H1 (cell line): Measurements from ENCODE around the gene SNRK. TPM values are rescaled to one million over a fixed set of nuclear protein-coding genes. Genes with fewer than 3 reads are reported as not detected.

Source experiments
- CTCF ChIA-PET: fragments of 300-600 bp; sonication (Branson Sonifier 250); formaldehyde crosslinking; loops from one replicate; lab custom pipeline; 2021; ENCODE audit not compliant: partially characterized antibody; lab: Charles Lee
- POLR2A ChIA-PET: fragments of 300-600 bp; sonication (Branson Sonifier 250); formaldehyde crosslinking; loops from one replicate; lab custom pipeline; 2021; ENCODE audit warnings: inconsistent platforms; ENCODE audit not compliant: partially characterized antibody; lab: Charles Lee
- DNase-seq, 2 experiments: peaks; one replicate each; pipeline versions ENCODE4 v3.0.0 to v3.0.0-alpha.2; 2010 to 2022; ENCODE audit warnings: low spot score in 2 of 2, low read depth in 1 of 2, mixed read lengths in 1 of 2
- FAIRE-seq: peaks from 2 replicates; lab custom pipeline; 2011; peaks lifted over from hg19 to GRCh38; lab: Jason Lieb, UNC
- H2AFZ ChIP-seq: 2 replicates; pipeline ENCODE4 v1.8.1; 2012; ENCODE audit warnings: low read length, inconsistent platforms
- H2AK5ac ChIP-seq: 2 replicates; pipeline ENCODE4 v1.6.1; 2013; ENCODE audit warnings: low read depth, low read length
- H2BK120ac ChIP-seq: replicated peaks from 2 replicates; pipeline ENCODE3; 2013; ENCODE audit warnings: low read depth, low read length, inconsistent platforms
- H2BK12ac ChIP-seq: 2 replicates; pipeline ENCODE4 v1.6.1; 2013; ENCODE audit warnings: low read depth, low read length
- H2BK15ac ChIP-seq: 2 replicates; pipeline ENCODE4 v1.6.1; 2013; ENCODE audit warnings: low read length
- H2BK20ac ChIP-seq: 2 replicates; pipeline ENCODE4 v1.6.1; 2013; ENCODE audit warnings: low read length
- H2BK5ac ChIP-seq: 2 replicates; pipeline ENCODE4 v1.6.1; 2013; ENCODE audit warnings: low read depth, low read length
- H3K14ac ChIP-seq: 2 replicates; pipeline ENCODE4 v1.6.1; 2013; ENCODE audit warnings: inconsistent platforms; ENCODE audit not compliant: insufficient read length
- H3K18ac ChIP-seq: 2 replicates; pipeline ENCODE4 v1.6.1; 2013; ENCODE audit warnings: low read length; ENCODE audit errors: extremely low read depth
- H3K23ac ChIP-seq: 2 replicates; pipeline ENCODE4 v1.6.1; 2013; ENCODE audit warnings: inconsistent platforms; ENCODE audit not compliant: insufficient read length
- H3K23me2 ChIP-seq: 2 replicates; pipeline ENCODE4 v1.6.1; 2013; ENCODE audit warnings: low read depth, low read length
- H3K27ac ChIP-seq: 2 replicates; pipeline ENCODE4 v1.6.1; 2011; ENCODE audit warnings: low read depth, low read length, inconsistent platforms
- H3K27me3 ChIP-seq, 4 experiments: replicated peaks in 1 of 4; 1 replicate in 1 of 4; 2 replicates in 3 of 4; pipeline versions ENCODE4 v1.6.1 to v1.8.1; 2011 to 2013; ENCODE audit warnings: low read length in 3 of 4, mild to moderate bottlenecking in 3 of 4, inconsistent platforms in 2 of 4, mixed read lengths in 2 of 4, moderate library complexity in 1 of 4; ENCODE audit not compliant: control insufficient read depth in 3 of 4, insufficient read depth in 3 of 4; ENCODE audit errors: extremely low read depth in 1 of 4
- H3K36me3 ChIP-seq, 4 experiments: 2 replicates each; pipeline versions ENCODE4 v1.6.1 to v1.8.1; 2011 to 2013; ENCODE audit warnings: mild to moderate bottlenecking in 4 of 4, low read length in 3 of 4, moderate library complexity in 2 of 4, control low read depth in 1 of 4, inconsistent platforms in 1 of 4; ENCODE audit not compliant: insufficient read depth in 4 of 4, control insufficient read depth in 2 of 4
- H3K4ac ChIP-seq: replicated peaks from 2 replicates; pipeline ENCODE3; 2013; ENCODE audit warnings: low read length, low read depth, mixed read lengths, inconsistent platforms; ENCODE audit not compliant: insufficient read length
- H3K4me1 ChIP-seq, 4 experiments: replicated peaks in 1 of 4; 1 replicate in 1 of 4; 2 replicates in 3 of 4; pipeline versions ENCODE4 v1.6.1 to v1.8.1; 2011 to 2013; ENCODE audit warnings: low read length in 3 of 4, inconsistent platforms in 2 of 4, mixed read lengths in 1 of 4; ENCODE audit not compliant: insufficient read depth in 4 of 4, control insufficient read depth in 3 of 4
- H3K4me2 ChIP-seq, 2 experiments: 2 replicates each; pipeline versions ENCODE4 v1.6.1 to v1.8.1; 2011 to 2013; ENCODE audit warnings: low read depth in 2 of 2, low read length in 2 of 2, control low read depth in 1 of 2, inconsistent platforms in 1 of 2, mild to moderate bottlenecking in 1 of 2; ENCODE audit not compliant: insufficient read depth in 1 of 2
- H3K4me3 ChIP-seq, 4 experiments: fragments of 200-600, 300-600 bp in 1 of 4; sonication (generic), shearing (Covaris generic), sonication (Bioruptor Twin) in 1 of 4; 2 replicates each; pipeline versions ENCODE4 v1.5.1 to v1.8.1; 2011 to 2016; ENCODE audit warnings: low read length in 4 of 4, low read depth in 3 of 4, control low read depth in 2 of 4, inconsistent platforms in 2 of 4, mild to moderate bottlenecking in 2 of 4, mixed read lengths in 1 of 4, moderate library complexity in 1 of 4; ENCODE audit not compliant: insufficient read depth in 2 of 4; ENCODE audit errors: extremely low read depth in 1 of 4
- H3K56ac ChIP-seq: replicated peaks from 2 replicates; pipeline ENCODE3; 2013; ENCODE audit warnings: low read depth, mild to moderate bottlenecking, mixed read lengths, low read length, inconsistent platforms; ENCODE audit not compliant: insufficient read length
- H3K79me1 ChIP-seq: 2 replicates; pipeline ENCODE4 v1.6.1; 2013; ENCODE audit warnings: low read depth, low read length, control low read depth
- H3K79me2 ChIP-seq, 2 experiments: 2 replicates each; pipeline versions ENCODE4 v1.6.1 to v1.8.1; 2012 to 2013; ENCODE audit warnings: low read length in 2 of 2, mild to moderate bottlenecking in 2 of 2, inconsistent platforms in 1 of 2; ENCODE audit not compliant: insufficient read depth in 2 of 2, control insufficient read depth in 1 of 2
- H3K9ac ChIP-seq, 4 experiments: replicated peaks in 1 of 4; 1 replicate in 1 of 4; 2 replicates in 3 of 4; pipeline versions ENCODE4 v1.6.1 to v1.8.1; 2011 to 2013; ENCODE audit warnings: low read depth in 3 of 4, low read length in 3 of 4, control low read depth in 2 of 4, mild to moderate bottlenecking in 2 of 4, moderate library complexity in 2 of 4, inconsistent platforms in 1 of 4; ENCODE audit errors: extremely low read depth in 1 of 4
- H3K9me3 ChIP-seq, 2 experiments: 2 replicates each; pipeline versions ENCODE4 v1.6.1 to v1.8.1; 2012 to 2013; ENCODE audit warnings: mild to moderate bottlenecking in 2 of 2, moderate library complexity in 2 of 2, control low read depth in 1 of 2, inconsistent platforms in 1 of 2, low read depth in 1 of 2, low read length in 1 of 2, mixed read lengths in 1 of 2; ENCODE audit not compliant: insufficient read depth in 2 of 2
- H4K20me1 ChIP-seq, 2 experiments: replicated peaks in 1 of 2; 2 replicates each; pipeline versions ENCODE3 to v1.8.1; 2011 to 2013; ENCODE audit warnings: inconsistent platforms in 2 of 2, low read length in 2 of 2, mild to moderate bottlenecking in 1 of 2; ENCODE audit not compliant: insufficient read depth in 2 of 2, control insufficient read depth in 1 of 2
- H4K5ac ChIP-seq: 2 replicates; pipeline ENCODE4 v1.6.1; 2013; ENCODE audit warnings: low read length, low read depth, mixed read lengths, inconsistent platforms; ENCODE audit not compliant: insufficient read length
- H4K8ac ChIP-seq: 2 replicates; pipeline ENCODE4 v1.8.0; 2013; ENCODE audit warnings: mild to moderate bottlenecking, moderate library complexity, low read length, inconsistent platforms; ENCODE audit not compliant: insufficient read depth; ENCODE audit errors: extremely low read depth
- H4K91ac ChIP-seq: replicated peaks from 2 replicates; pipeline ENCODE3; 2013; ENCODE audit warnings: low read length, mixed read lengths, inconsistent platforms; ENCODE audit not compliant: insufficient read length
- CBX5 ChIP-seq: fragments of 300-800, 300-1000 bp; sonication (generic); IDR thresholded peaks from 2 replicates; pipeline ENCODE4 v1.7.1; 2016; ENCODE audit warnings: antibody characterized with exemption, low read length, low read depth
- SUZ12 ChIP-seq: fragments of 200-600 bp; sonication (generic); IDR thresholded peaks from 2 replicates; pipeline ENCODE4 v1.6.1; 2012; ENCODE audit warnings: mild to moderate bottlenecking, inconsistent platforms, low read length, moderate library complexity, mixed read lengths
- TAF1 ChIP-seq: IDR thresholded peaks from 2 replicates; pipeline ENCODE4 v1.6.1; 2011; ENCODE audit warnings: mild to moderate bottlenecking, low read depth, low read length
- WGBS, 2 experiments: shearing (Covaris generic) in 1 of 2; methylation state at CpG; one replicate each; pipeline versions ENCODE4 v1.1.6 to v1.1.7; 2013 to 2015; ENCODE audit warnings: low lambda C conversion rate in 2 of 2, mixed read lengths in 2 of 2, inconsistent platforms in 1 of 2, low coverage in 1 of 2, missing lambda C conversion rate in 1 of 2; ENCODE audit not compliant: insufficient replicate concordance in 2 of 2, insufficient coverage in 1 of 2, insufficient read length in 1 of 2; ENCODE audit errors: extremely low coverage in 1 of 2, missing lambda C conversion rate in 1 of 2; 5-methylcytosine and 5-hydroxymethylcytosine counted together
- polyA plus RNA-seq, 7 experiments: library from polyadenylated mRNA; depleted of rRNA in 3 of 7; stranded (reverse) in 5 of 7; unstranded in 2 of 7; fragments of >200 nt in 5 of 7; fragments of 200-250 nt in 2 of 7; gene quantifications; 1 replicate in 5 of 7; 2 replicates in 1 of 7; 4 replicates in 1 of 7; pipeline versions ENCODE4 v1.2.1 to v1.2.3, GENCODE V29; 2011 to 2013; ENCODE audit warnings: missing spikeins in 2 of 7, mixed read lengths in 2 of 7
- total RNA-seq: library from RNA; stranded (reverse); fragmentation: NEBNext Ultra II Directional; extraction: Animal tissue kit (Norgen Biotek cat#: 25700); gene quantifications from 2 replicates; pipeline ENCODE4 v1.2.1, GENCODE V29; 2021

The SNRK gene
- total and polyA plus RNA-seq, 2 of the 8 experiments (the other 6 are each of a cell fraction or from before 2014, with no cell fraction given): 4.4 to 11.7 TPM

GRCh38 chr3:43273416-43273815, 12.9 kb upstream of the SNRK start:
- POLR2A ChIA-PET: no interaction called here
- Histone ChIP-seq H3K23ac (no peak overlapping the region), H2BK120ac (no peak overlapping the region), H3K23me2 (no peaks in the 10 kb centered on the region), H3K14ac (no peak overlapping the region), H3K36me3 (no peaks in the 10 kb centered on the region), H3K56ac (no peak overlapping the region), H3K79me1 (no peaks in the 10 kb centered on the region), H2BK5ac (no peak overlapping the region), H4K5ac (no peak overlapping the region), H3K9me3 (no peaks in the 10 kb centered on the region), H2BK15ac (no peak overlapping the region), H4K91ac (no peak overlapping the region), H4K20me1 (no peaks in the 10 kb centered on the region), H2AK5ac (no peak overlapping the region), H2BK12ac (no peak overlapping the region), H3K4me2 (no peak overlapping the region), H4K8ac (no peak overlapping the region), H2BK20ac (no peak overlapping the region), H3K18ac (no peak overlapping the region), H3K27ac (no peak overlapping the region), H3K4ac (no peak overlapping the region), H3K27me3 (no peaks in the 10 kb centered on the region), H3K4me3 (no peak overlapping the region), H3K4me1 (no peaks in the 10 kb centered on the region), H3K9ac (no peak overlapping the region), H2AFZ (no peak overlapping the region), H3K79me2 (no peaks in the 10 kb centered on the region)
- 94% methylated on average over 2 of the region's 2 CpGs; no CpG with 5 or more reads in 1 of the 2 experiments for WGBS, 2 experiments
- FAIRE-seq (no peak), DNase-seq (no peak)
- CTCF ChIA-PET: interaction anchor here (1.1 kb wide), 1 partner anchor 9 kb away, joined by 4 read pairs; no protein-coding TSS in a partner anchor
- TF ChIP-seq CBX5 (no peak), SUZ12 (no peak), TAF1 (no peak)
